ENCODE measurements around the gene ZNF217.

- no peak for TF ChIP-seq EZH2 (IDR thresholded peaks at IDR 0.05; ENCODE audit: low read length, unreplicated experiment)
- TF ChIP-seq, protein P1, sequence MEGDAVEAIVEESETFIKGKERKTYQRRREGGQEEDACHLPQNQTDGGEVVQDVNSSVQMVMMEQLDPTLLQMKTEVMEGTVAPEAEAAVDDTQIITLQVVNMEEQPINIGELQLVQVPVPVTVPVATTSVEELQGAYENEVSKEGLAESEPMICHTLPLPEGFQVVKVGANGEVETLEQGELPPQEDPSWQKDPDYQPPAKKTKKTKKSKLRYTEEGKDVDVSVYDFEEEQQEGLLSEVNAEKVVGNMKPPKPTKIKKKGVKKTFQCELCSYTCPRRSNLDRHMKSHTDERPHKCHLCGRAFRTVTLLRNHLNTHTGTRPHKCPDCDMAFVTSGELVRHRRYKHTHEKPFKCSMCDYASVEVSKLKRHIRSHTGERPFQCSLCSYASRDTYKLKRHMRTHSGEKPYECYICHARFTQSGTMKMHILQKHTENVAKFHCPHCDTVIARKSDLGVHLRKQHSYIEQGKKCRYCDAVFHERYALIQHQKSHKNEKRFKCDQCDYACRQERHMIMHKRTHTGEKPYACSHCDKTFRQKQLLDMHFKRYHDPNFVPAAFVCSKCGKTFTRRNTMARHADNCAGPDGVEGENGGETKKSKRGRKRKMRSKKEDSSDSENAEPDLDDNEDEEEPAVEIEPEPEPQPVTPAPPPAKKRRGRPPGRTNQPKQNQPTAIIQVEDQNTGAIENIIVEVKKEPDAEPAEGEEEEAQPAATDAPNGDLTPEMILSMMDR (conservative IDR thresholded peaks at IDR 0.05; ENCODE audit: low read depth, low read length), result no peak
- no peak for TF ChIP-seq EZH2phosphoT487 (IDR thresholded peaks at IDR 0.05; ENCODE audit: borderline replicate concordance, low read length)
Measured at GRCh38 chr20:53565254-53565653, 28.4 kb downstream of the ZNF217 start.

All from PC-3 (cell line).